ENCODE measurements around the gene RPL36.

- no peak for TF ChIP-seq OSR1 (CRISPR knock-in tag; IDR thresholded peaks at IDR 0.05)
- TF ChIP-seq ZFP30 (CRISPR knock-in tag; IDR thresholded peaks at IDR 0.05): no peak
These were observed 24.7 kb downstream of the RPL36 start for GRCh38 chr19:5714816-5715215.

All from SK-N-SH treated with all-trans-retinoic acid at 6 μM for 48 hours (cell line).